Mucosa of rectum (tissue), 2 donors: ENCODE measurements around the gene RNF144B.
A peak's percentile ranks its signal among the peaks of the same experiment; 100 is the strongest.

Source experiments
- H3K27ac ChIP-seq, 2 donors: one replicate each; pipeline ENCODE4 v1.7.0; 2013; ENCODE audit warnings: inconsistent platforms in 2 of 2, low read depth in 2 of 2, low read length in 2 of 2
- H3K27me3 ChIP-seq, 2 donors: one replicate each; pipeline ENCODE4 v1.7.0; 2013; ENCODE audit warnings: low read length in 2 of 2; ENCODE audit not compliant: control insufficient read depth in 2 of 2, insufficient read depth in 2 of 2
- H3K36me3 ChIP-seq, 2 donors: one replicate each; pipeline ENCODE4 v1.7.0; 2013; ENCODE audit warnings: low read length in 2 of 2; ENCODE audit not compliant: control insufficient read depth in 2 of 2, insufficient read depth in 2 of 2
- H3K4me1 ChIP-seq, 2 donors: one replicate each; pipeline ENCODE4 v1.7.0; 2013; ENCODE audit warnings: low read length in 2 of 2, mild to moderate bottlenecking in 1 of 2; ENCODE audit not compliant: control insufficient read depth in 2 of 2, insufficient read depth in 2 of 2
- H3K4me3 ChIP-seq, 2 donors: one replicate each; pipeline ENCODE4 v1.7.0; 2013; ENCODE audit warnings: low read length in 2 of 2
- H3K9ac ChIP-seq, 2 donors: one replicate each; pipeline ENCODE4 v1.7.0; 2013; ENCODE audit warnings: low read length in 2 of 2, low read depth in 1 of 2, mild to moderate bottlenecking in 1 of 2
- H3K9me3 ChIP-seq, 2 donors: one replicate each; pipeline ENCODE4 v1.7.0; 2013; ENCODE audit warnings: low read length in 2 of 2; ENCODE audit not compliant: control insufficient read depth in 2 of 2
- donor health status: healthy.
- donor health status: Normal muscosa, but diverticular disease.

Gene RNF144B

GRCh38 chr6:18472941-18473340 is 85.8 kb downstream of the RNF144B start:
- H3K27me3 ChIP-seq: no peaks in the 10 kb centered on the region
- H3K36me3 ChIP-seq: no peaks in the 10 kb centered on the region
- no peaks in the 10 kb centered on the region for H3K4me1 ChIP-seq
- no peak overlapping the region for H3K4me3 ChIP-seq
- no peak overlapping the region for H3K27ac ChIP-seq
- no peak overlapping the region for H3K9ac ChIP-seq
- H3K9me3 ChIP-seq: no peaks in the 10 kb centered on the region

- no peak overlapping the region for H3K4me3 ChIP-seq
- no peaks in the 10 kb centered on the region for H3K4me1 ChIP-seq
- no peak overlapping the region for H3K9ac ChIP-seq
- no peaks in the 10 kb centered on the region for H3K27me3 ChIP-seq
- H3K36me3 ChIP-seq: no peaks in the 10 kb centered on the region
- no peak overlapping the region for H3K27ac ChIP-seq
- H3K9me3 ChIP-seq: no peaks in the 10 kb centered on the region
Measured at GRCh38 chr6:18473755-18474154, 86.6 kb downstream of the RNF144B start.

- Histone ChIP-seq H3K36me3 (no peaks in the 10 kb centered on the region), H3K4me1 (no peaks in the 10 kb centered on the region), H3K4me3 (no peak overlapping the region), H3K9ac (no peak overlapping the region), H3K9me3 (no peaks in the 10 kb centered on the region), H3K27ac (peak overlapping the region in 1 of 2 donors; percentile 5), H3K27me3 (no peaks in the 10 kb centered on the region)
Measured at GRCh38 chr6:18477301-18477941, 90.3 kb downstream of the RNF144B start.

DNA sequence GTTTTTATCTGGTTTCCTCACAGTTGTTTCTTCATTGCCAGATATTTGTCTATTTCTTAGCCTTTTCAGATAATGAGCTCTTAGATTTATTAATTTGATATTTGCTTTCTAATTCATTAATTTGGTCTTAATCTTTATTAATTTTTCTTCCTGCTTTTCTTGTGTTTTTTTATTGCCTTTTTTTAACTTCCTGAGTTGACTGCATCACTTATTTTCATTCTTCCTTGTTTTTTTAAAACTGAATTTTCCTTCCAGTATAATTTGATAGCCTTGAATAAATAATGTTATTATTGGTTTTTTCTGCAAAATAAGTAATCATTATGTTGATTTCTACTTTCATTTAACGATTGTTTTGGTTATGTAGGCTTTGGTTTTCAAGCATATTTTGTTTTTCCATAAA is 91.5 kb downstream of the RNF144B start:
- Histone ChIP-seq H3K4me3 (no peak overlapping the region), H3K4me1 (no peaks in the 10 kb centered on the region), H3K27ac (no peak overlapping the region), H3K27me3 (no peaks in the 10 kb centered on the region), H3K9me3 (no peaks in the 10 kb centered on the region), H3K36me3 (no peaks in the 10 kb centered on the region), H3K9ac (no peak overlapping the region)

DNA sequence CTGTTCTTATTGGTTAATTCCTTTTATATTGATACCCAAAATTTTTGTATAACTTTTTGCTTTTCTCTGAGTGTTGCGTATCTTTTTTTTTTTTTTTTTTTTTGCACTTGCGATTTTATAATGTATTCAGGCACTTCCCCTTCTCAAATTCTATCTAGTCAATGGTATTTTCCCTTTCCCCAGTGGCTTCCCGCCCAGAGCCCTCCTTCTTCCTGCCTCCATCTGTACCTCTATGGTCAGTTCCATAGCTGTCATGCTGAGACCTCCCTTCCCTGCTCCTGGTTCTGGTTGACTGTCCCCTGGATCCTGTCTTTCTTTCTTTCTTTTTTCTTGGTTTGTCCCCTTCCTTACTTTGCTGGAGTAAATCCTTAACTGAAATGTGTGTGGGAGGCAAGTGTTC is 94.7 kb downstream of the RNF144B start:
- H3K4me3 ChIP-seq: no peak overlapping the region
- no peaks in the 10 kb centered on the region for H3K36me3 ChIP-seq
- no peaks in the 10 kb centered on the region for H3K4me1 ChIP-seq
- H3K27ac ChIP-seq: no peak overlapping the region
- no peaks in the 10 kb centered on the region for H3K9me3 ChIP-seq
- H3K27me3 ChIP-seq: no peaks in the 10 kb centered on the region
- H3K9ac ChIP-seq: no peak overlapping the region

GRCh38 chr6:18485660-18486435 is 98.7 kb downstream of the RNF144B start:
- Histone ChIP-seq H3K36me3 (no peaks in the 10 kb centered on the region), H3K9ac (no peak overlapping the region), H3K27ac (no peak overlapping the region), H3K4me1 (no peaks in the 10 kb centered on the region), H3K4me3 (no peak overlapping the region), H3K27me3 (no peaks in the 10 kb centered on the region), H3K9me3 (no peaks in the 10 kb centered on the region)

DNA sequence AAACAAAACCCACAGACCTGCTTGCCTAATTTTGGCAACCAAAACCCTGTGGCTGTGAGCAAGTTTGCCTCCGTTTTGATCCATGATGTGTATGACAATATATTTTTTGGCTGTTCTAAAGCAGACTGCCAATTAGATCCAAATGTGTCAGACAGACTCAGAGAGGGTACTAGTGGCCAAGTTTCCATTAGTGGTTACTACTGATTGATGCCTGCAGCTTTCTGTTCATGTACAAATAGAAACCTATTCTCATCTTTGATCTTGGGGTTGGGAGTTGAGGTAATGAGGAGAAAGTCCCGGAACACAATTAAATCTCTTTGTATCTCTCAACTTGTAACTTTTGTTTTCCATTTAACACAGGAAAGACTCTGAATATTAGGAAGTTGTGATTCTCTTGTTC is 100.9 kb downstream of the RNF144B start:
- H3K27ac ChIP-seq: no peak overlapping the region
- H3K4me1 ChIP-seq: no peaks in the 10 kb centered on the region
- no peaks in the 10 kb centered on the region for H3K36me3 ChIP-seq
- no peaks in the 10 kb centered on the region for H3K27me3 ChIP-seq
- no peak overlapping the region for H3K4me3 ChIP-seq
- no peak overlapping the region for H3K9ac ChIP-seq
- H3K9me3 ChIP-seq: no peaks in the 10 kb centered on the region

GRCh38 chr6:18488526-18489270 is 101.5 kb downstream of the RNF144B start:
- H3K36me3 ChIP-seq: no peaks in the 10 kb centered on the region
- no peak overlapping the region for H3K27ac ChIP-seq

GRCh38 chr6:18489335-18489734 is 102.2 kb downstream of the RNF144B start:
- H3K27me3 ChIP-seq: no peaks in the 10 kb centered on the region
- H3K4me1 ChIP-seq: no peaks in the 10 kb centered on the region
- no peak overlapping the region for H3K9ac ChIP-seq
- no peaks in the 10 kb centered on the region for H3K36me3 ChIP-seq
- no peak overlapping the region for H3K27ac ChIP-seq
- H3K9me3 ChIP-seq: no peaks in the 10 kb centered on the region
- no peak overlapping the region for H3K4me3 ChIP-seq

More at GRCh38 chr6:18488526-18489270, 101.5 kb downstream of the RNF144B start:
- H3K4me3 ChIP-seq: no peak overlapping the region
- H3K9me3 ChIP-seq: no peaks in the 10 kb centered on the region
- no peaks in the 10 kb centered on the region for H3K4me1 ChIP-seq
- no peak overlapping the region for H3K9ac ChIP-seq
- no peaks in the 10 kb centered on the region for H3K27me3 ChIP-seq
